Ecto neural progenitor cell (in vitro differentiated cells): Measurements from ENCODE around the gene RFX3.
A peak's percentile ranks its signal among the peaks of the same experiment; 100 is the strongest.

Source experiments
- DNase-seq: peaks from one replicate; pipeline ENCODE4 v3.0.0-alpha.2; 2018; ENCODE audit warnings: low spot score

RFX3 gene

GRCh38 chr9:3205421-3206095 is 320.2 kb downstream of the RFX3 start:
- no peak for DNase-seq

GRCh38 chr9:3200331-3200774 is 325.4 kb downstream of the RFX3 start:
- no peak for DNase-seq

- DNase-seq, result no peak
These were observed 332.0 kb downstream of the RFX3 start for GRCh38 chr9:3193791-3194190.

- DNase-seq, result no peak
These were observed 334.1 kb downstream of the RFX3 start for GRCh38 chr9:3191715-3192114.

GRCh38 chr9:3189113-3189861 is 336.5 kb downstream of the RFX3 start:
- no peak for DNase-seq

- no peak for DNase-seq
These were observed 339.1 kb downstream of the RFX3 start for GRCh38 chr9:3186751-3187150.

GRCh38 chr9:3181049-3181953 is 344.5 kb downstream of the RFX3 start:
- DNase-seq, result peak; percentile 75

GRCh38 chr9:3180696-3181048 is 345.1 kb downstream of the RFX3 start:
- DNase-seq, result no peak

GRCh38 chr9:3179711-3180110 is 346.1 kb downstream of the RFX3 start:
- no peak for DNase-seq

- DNase-seq, result no peak
These were observed 347.9 kb downstream of the RFX3 start for GRCh38 chr9:3177936-3178335.

GRCh38 chr9:3177146-3177761 is 348.5 kb downstream of the RFX3 start:
- no peak for DNase-seq

- no peak for DNase-seq
These were observed 352.4 kb downstream of the RFX3 start for GRCh38 chr9:3173374-3173773.

GRCh38 chr9:3170819-3171218 is 355.0 kb downstream of the RFX3 start:
- DNase-seq, result no peak
